Renal cortex interstitium (tissue), 11 donors: ENCODE data around the gene MMP10. TPM values are rescaled to one million over a fixed set of nuclear protein-coding genes. Genes with fewer than 3 reads are reported as not detected.
"Not testable (repeated sequence)": the region's sequence is repeated elsewhere in the genome, so short reads cannot be mapped to it uniquely, and the experiment has no call there.

Experiments used
- DNase-seq, 11 donors: peaks; one replicate each; pipeline ENCODE4 v3.0.0-alpha.2; 2013; ENCODE audit warnings: low read depth in 9 of 11, low spot score in 4 of 11; ENCODE audit errors: extremely low read depth in 1 of 11
- polyA plus RNA-seq, 3 donors: library from polyadenylated mRNA; unstranded; fragments of 120-200 nt; gene quantifications; one replicate each; pipeline ENCODE4 v1.2.1, GENCODE V29; 2013; ENCODE audit not compliant: insufficient read length in 3 of 3

MMP10 gene
- polyA plus RNA-seq, 3 donors: not detected

DNA sequence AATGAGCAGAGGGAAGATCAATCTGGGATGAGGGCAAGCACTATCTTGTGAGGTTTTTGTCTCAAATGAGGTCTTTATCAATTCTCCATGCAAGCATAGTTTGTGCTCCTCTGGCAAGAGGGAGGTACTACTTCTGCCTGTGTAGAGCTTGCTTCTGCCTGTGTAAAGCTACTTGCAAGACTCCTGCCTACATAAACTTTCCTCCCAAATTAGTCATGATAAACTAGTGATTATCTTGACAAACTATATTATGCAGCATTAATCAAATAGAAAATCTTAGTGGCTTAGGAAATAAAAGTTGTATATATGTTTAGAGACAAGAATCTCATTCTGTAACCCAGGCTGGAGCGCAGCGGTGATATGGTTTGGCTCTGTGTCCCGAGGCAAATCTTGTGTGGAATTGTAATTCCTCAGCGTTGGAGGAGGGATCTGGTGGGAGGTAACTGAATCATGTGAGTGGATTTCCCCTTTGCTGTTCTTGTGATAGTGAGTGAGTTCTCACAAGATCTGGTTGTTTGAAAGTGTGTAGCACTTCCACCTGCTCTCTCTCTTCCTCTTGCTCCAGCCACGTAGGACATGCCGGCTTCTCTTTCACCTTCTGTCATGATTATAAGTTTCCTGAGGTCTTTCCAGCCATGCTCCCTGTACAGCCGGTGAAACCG is 8.0 kb upstream of the MMP10 start:
- DNase-seq: no peak

- DNase-seq: no peak
These were observed 4.0 kb upstream of the MMP10 start for GRCh38 chr11:102784380-102784779.

- no peak for DNase-seq
These were observed 3.3 kb upstream of the MMP10 start for GRCh38 chr11:102783720-102784119.

GRCh38 chr11:102783016-102783415 is 2.6 kb upstream of the MMP10 start:
- DNase-seq: no peak

DNA sequence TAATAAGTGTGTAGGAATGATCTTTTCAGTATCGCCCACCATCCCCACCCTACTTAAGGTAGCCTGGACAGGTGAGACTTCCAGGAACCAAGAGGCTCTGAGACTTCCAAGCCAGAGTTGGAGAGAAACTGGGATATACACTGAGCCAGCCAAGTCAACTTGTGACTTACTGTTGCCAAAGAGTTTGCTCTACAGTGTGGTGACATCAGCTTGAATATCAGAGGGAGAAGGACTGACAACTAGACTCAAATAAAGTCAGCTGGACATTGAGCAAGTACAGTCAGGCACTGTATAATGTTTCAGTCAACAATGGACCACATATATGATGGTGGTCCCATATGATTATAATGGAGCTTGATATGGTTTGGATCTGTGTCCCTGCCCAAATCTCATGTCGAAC is 1.2 kb upstream of the MMP10 start:
- no peak for DNase-seq

DNA sequence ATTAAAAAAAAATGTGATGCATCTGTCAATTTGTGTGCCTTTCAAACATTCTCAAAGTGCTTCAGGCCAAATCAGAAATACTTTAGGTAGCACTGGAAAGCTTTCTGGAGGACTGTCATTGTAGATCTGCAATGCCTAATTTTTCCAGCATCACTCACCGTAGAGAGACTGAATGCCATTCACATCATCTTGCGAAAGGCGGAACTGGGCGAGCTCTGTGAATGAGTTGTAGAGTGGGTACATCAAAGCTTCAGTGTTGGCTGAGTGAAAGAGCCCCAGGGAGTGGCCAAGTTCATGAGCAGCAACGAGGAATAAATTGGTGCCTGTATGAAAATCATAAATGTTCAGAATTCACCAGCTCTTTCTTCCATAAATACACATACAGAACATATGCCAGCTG is 4.0 kb downstream of the MMP10 start:
- no peak for DNase-seq

GRCh38 chr11:102773386-102773785 is 7.0 kb downstream of the MMP10 start:
- DNase-seq: no peak

GRCh38 chr11:102771351-102771750 is 9.1 kb downstream of the MMP10 start:
- DNase-seq: no peak

- DNase-seq: no peak
These were observed 10.2 kb downstream of the MMP10 start for GRCh38 chr11:102770191-102770590.

DNA sequence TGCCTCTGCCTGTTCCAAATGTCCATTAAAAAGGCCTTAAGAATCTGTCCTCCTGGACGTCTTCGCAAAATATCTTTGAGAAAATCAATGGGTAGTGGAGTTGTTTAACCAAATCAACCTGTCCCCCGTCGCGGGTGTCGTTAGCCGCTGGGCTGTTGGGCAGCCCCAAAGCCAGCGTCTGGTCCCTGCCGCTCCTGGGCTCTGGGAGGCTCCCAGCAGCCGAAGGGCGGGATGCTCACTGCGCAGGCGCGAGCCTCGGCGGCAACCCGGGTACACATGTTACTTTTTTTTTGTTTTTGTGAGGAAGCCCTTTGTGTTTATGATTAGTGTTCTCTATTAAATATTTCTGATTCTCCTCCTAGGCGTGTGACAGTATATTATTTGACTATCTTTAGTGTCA is 12.6 kb downstream of the MMP10 start:
- DNase-seq: no peak

- no peak for DNase-seq
These were observed 17.0 kb downstream of the MMP10 start for GRCh38 chr11:102763440-102763839.

DNA sequence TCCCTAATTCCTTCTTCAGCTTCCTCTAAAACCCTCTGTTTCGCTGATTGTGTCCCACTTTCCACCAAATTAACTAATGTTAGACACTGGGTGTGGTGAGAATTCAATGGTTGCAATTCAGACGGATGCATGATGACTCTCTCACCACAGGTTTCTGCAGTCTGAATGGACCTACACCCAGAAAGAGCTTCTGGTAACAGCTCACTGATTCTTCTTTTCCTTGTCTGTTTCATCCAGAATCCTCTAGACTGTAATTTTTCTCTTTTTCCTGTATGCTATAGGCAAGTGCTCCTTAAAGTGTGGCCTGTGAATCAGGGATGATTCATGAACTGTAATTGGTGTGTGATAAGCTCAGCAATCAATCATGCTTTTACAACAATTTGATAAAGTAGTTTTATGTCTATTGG is 18.1 kb downstream of the MMP10 start:
- no peak for DNase-seq

- no peak for DNase-seq
These were observed 18.7 kb downstream of the MMP10 start for GRCh38 chr11:102761646-102762238.

- no peak for DNase-seq
These were observed 19.9 kb downstream of the MMP10 start for GRCh38 chr11:102760344-102761035.

DNA sequence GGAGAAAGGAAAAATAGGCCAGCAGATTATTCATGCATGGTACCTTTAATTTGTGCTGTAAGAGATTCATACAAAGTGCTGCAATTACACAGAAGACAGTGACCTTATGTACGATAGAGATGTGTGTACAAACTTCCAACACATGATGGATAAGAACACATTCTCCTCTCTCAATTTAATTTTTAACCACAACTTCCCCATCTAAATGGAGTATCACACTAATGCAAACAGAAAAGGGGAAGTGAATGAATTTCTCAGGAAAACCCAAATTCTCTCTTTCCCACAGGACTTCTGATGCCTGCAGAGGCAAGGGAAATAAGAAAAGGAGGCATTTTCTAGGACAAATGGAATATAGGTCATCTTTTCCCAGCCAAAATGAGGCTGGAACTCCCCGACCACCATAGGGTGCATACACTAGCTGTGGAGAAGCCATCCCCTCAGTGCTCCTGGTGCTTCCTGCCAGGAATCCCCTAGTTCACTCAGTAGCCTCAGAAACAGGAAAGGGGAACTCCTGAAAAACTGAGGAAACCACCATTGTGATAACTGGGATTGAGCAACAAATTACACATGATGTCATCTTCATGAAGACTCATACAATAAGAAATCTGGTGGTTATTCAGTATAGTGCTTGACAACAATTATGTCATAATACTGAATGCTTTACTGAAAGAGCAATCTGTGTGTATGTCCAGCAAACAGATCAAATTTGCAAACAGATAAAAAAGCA is 22.4 kb downstream of the MMP10 start:
- no peak for DNase-seq

- DNase-seq: no peak
These were observed 27.2 kb downstream of the MMP10 start for GRCh38 chr11:102753267-102753666.

DNA sequence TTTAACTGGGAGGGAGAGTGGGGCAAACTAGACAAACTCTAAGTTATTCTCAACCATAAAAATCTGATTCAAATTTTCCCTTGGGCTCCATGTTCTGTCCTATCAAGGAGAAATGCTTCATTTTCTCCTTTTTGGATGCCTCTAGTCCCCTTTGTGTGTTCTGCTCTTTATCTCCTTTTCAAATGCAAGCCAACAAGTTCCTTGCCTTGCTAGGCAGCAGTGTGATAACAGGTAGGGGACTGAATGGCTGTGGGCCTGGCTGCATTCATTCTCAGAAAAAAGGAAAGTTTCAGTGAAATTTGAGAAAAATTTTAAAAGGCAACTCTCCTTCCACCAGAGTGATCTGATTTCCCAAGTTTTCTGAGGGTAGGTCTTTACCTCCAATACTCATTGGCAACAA is 28.8 kb downstream of the MMP10 start:
- DNase-seq: no peak

- no peak for DNase-seq
These were observed 31.2 kb downstream of the MMP10 start for GRCh38 chr11:102749101-102749722.

DNA sequence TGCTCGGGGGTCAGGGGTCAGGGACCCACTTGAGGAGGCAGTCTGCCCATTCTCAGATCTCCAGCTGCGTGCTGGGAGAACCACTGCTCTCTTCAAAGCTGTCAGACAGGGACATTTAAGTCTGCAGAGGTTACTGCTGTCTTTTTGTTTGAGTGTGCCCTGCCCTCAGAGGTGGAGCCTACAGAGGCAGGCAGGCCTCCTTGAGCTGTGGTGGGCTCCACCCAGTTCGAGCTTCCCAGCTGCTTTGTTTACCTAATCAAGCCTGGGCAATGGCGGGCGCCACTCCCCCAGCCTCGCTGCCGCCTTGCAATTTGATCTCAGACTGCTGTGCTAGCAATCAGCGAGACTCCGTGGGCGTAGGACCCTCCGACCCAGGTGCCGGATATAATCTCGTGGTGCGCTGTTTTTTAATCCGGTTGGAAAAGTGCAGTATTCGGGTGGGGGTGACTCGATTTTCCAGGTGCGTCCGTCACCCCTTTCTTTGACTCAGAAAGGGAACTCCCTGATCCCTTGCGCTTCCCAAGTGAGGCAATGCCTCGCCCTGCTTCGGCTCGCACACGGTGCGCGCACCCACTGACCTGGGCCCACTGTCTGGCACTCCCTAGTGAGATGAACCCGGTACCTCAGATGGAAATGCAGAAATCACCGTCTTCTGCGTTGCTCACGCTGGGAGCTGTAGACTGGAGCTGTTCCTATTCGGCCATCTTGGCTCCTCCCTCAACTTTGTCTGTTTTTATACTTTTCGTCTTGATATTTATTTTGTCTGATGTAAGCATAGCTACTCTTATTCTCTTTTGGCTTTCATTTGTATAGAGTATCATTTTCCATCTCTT is 33.5 kb downstream of the MMP10 start:
- DNase-seq: not testable (repeated sequence)
